HG03060 (cell line): ENCODE results near the gene OFD1.

Source experiments
- ATAC-seq: cut with Tn5 transposase; IDR thresholded peaks from one replicate; pipeline ENCODE4 v1.9.1; 2021; ENCODE audit warnings: low read depth, moderate number of reproducible peaks; ENCODE audit not compliant: unreplicated experiment

OFD1 gene, protein sequence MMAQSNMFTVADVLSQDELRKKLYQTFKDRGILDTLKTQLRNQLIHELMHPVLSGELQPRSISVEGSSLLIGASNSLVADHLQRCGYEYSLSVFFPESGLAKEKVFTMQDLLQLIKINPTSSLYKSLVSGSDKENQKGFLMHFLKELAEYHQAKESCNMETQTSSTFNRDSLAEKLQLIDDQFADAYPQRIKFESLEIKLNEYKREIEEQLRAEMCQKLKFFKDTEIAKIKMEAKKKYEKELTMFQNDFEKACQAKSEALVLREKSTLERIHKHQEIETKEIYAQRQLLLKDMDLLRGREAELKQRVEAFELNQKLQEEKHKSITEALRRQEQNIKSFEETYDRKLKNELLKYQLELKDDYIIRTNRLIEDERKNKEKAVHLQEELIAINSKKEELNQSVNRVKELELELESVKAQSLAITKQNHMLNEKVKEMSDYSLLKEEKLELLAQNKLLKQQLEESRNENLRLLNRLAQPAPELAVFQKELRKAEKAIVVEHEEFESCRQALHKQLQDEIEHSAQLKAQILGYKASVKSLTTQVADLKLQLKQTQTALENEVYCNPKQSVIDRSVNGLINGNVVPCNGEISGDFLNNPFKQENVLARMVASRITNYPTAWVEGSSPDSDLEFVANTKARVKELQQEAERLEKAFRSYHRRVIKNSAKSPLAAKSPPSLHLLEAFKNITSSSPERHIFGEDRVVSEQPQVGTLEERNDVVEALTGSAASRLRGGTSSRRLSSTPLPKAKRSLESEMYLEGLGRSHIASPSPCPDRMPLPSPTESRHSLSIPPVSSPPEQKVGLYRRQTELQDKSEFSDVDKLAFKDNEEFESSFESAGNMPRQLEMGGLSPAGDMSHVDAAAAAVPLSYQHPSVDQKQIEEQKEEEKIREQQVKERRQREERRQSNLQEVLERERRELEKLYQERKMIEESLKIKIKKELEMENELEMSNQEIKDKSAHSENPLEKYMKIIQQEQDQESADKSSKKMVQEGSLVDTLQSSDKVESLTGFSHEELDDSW

DNA sequence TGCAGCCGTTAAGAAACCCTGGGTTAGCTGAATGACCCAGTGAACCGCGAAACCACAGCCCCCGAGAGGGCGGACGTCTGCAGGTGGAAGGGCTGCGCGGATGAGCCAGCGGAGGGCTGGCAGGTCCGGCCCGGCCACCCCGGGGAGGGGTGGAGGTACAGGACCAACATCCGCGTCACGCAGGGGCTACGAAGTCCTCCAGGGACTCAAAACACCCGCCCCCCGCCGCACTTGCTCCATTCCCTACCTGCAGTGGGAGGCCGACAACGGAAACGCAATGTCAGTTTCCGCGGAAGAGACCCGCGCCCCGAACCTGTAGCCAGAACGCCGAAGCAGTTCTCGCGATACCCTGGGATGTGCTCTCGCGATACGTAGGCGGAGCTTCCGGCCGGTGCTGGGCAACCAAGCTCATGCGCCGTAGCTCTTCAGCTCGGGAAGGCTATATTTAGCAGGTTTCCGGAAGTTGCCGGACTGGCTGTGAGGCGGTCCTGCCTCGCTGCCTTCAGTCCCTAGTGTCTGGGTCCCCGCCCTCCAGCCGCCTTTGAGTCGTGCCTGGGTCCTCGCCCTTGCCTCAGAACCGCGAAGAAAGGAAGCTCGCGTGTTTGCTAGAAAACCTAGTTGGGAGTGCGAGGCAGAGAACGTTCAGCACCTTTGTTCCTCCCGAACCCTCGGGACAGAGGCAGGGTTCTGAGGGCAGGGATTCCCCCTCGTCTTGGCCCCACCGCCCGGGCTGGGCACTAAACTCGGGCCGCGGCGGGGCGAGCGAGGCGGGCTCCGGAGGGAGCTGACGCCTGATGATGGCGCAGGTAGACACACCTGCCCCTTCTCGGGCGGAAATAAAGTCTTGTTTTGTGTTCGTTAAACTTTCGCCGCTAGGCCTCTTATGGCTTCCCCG, at the start of gene OFD1, which contains the start of gene TRAPPC2:
TSS of gene OFD1 (plus strand) at position 471 of the 895 bp plus-strand sequence. CDS start at position 795, 324 bp downstream.
TSS of gene TRAPPC2 (minus strand) at position 343 of the 895 bp plus-strand sequence. CDS start 14,657 bp downstream, outside the sequence.
- peak; percentile 85 for ATAC-seq

DNA sequence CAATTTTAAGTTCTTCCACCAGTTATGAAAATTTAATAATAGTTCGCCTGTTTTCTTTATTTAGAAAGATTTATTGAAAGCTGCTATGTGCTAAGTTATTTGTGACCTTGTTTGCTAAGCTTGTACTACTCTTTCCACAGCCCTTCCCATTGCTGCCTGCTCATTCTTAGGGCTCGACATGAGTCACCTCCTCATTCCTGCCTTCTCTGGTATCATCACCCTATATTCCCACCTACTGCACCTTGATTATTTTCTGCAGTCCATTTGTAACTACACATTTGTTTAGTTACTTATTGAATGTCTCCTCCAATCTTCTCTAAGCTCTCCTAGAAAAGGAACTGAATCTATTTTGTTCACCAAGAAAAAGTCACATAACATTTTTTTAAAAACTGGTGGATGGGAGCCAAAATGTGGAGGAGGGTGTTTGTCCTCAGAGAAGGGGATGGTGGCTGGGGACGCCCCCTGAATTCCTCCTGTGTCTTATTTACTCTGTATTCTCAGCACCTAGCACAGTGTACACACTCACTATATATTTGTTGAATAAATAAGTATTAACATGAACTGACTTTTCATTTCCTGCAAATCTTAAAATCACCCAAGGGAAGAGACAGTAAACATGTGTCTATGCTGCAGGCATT, 49.3 kb upstream of the OFD1 start:
- ATAC-seq: no peak

- no peak for ATAC-seq
Measured at GRCh38 chrX:13687203-13687602, 47.3 kb upstream of the OFD1 start.

DNA sequence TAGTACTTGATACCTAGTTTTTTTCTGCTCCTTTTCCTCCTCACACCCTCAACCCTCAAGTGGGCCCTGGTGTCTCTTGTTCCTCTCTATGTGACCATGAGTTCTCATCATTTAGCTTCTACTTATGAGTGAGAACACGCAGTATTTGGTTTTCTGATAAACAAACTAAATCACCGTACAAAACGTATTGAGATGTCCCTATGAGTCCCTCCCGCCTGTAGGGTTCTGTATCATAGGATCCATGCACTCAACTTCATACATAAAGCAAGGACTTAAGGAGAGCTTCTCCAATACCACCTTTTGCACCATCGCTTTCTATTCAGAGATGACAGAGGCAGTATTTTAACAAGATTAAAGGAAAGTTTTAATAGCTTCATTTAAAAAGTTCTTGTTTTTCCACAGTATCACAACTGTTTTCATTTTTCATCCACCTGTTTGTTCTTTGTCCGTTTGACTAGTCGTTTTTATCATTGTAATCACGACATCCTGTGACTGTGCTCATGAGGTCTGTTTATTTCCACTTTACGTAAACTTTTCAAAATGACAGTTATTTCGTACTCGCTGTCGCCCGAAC, 46.1 kb upstream of the OFD1 start:
- no peak for ATAC-seq

DNA sequence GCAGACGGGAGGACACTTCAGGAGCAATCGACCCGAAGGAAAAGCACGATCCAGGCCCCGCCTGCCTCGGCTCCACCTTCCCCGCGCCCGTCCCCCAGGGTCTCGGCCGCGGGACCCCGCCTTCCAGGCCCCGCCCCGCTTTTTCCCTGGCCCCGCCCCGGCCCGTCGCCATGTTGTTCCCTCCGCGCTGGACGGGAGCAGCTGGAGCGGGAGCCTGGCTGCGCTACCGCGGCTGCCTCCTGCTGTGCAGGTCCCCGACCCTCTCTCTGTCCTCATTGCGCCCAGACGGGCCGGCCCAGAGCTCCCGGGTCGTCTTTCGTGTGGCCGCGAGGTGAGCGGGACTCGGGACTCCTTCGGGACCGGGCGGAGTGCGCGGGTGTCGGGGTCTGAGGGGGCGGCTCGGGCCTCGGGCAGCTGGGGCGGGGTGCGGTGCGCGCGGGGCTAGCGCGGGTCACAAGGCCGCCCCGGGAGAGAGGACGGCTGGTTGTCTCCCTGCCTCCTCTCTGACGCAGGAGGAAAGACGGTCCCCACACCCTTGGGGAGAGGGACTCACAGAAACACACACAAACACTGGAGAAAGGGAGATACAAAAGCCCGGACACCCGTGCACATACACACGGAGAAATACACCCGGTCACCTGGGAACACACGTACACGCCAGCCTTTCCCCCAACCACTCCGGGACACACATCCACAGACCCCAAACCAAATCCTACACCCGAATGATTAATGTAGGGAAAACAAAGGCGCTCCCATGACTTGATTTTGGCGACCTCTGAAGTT, 45.4 kb upstream of the OFD1 start, which contains the start of gene RAB9A:
TSS of gene RAB9A (plus strand) at position 171 of the 783 bp plus-strand sequence. CDS start 19,619 bp downstream, outside the sequence.
- ATAC-seq: no peak

- no peak for ATAC-seq
Measured at GRCh38 chrX:13689741-13690211, 44.8 kb upstream of the OFD1 start.

- ATAC-seq: no peak
Measured at GRCh38 chrX:13690836-13691235, 43.7 kb upstream of the OFD1 start.

DNA sequence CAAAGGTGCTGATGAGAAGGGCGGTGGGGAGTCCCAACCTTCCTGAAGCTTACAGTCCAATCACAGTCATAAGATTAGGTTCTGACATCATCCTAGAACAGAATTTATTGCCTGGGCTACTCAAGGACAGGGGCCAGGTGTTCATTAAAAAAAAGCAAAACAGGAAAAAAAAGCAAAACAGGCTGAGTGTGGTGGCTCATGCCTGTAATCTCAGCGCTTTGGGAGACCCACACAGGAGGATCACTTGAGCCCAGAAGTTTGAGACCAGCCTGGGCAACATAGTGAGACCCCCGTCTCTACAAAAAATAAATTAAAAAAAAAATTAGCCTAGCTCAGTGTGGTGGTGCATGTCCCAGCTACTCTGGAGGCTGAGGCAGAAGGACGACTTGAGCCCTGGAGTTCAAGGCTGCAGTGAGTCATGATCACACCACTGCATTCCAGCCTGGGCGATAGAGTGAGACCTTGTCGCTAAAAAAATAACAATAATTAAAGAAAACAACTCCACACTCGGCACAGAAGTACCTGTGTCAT, 42.6 kb upstream of the OFD1 start:
- no peak for ATAC-seq

- ATAC-seq: no peak
Measured at GRCh38 chrX:13692771-13693231, 41.7 kb upstream of the OFD1 start.

- no peak for ATAC-seq
Measured at GRCh38 chrX:13693341-13693961, 41.1 kb upstream of the OFD1 start.

DNA sequence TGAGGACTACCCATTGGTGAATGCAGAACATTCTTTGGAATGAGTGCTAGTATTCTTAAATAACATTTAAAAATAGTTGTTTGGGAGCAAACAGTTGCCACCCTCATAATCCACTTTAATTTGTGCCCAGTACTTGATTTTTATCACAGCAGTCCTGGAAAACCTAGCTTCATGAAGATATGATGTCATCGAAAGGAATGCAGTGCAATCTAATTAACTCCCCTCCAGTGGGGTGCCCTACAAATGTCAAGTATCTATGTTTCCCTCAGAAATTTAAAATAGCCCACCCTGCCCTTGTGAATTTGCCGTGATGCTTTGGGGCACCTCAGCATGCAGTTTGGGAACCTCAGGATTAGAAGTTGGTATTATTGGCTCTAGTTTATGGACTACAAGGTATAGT, 40.2 kb upstream of the OFD1 start:
- no peak for ATAC-seq

DNA sequence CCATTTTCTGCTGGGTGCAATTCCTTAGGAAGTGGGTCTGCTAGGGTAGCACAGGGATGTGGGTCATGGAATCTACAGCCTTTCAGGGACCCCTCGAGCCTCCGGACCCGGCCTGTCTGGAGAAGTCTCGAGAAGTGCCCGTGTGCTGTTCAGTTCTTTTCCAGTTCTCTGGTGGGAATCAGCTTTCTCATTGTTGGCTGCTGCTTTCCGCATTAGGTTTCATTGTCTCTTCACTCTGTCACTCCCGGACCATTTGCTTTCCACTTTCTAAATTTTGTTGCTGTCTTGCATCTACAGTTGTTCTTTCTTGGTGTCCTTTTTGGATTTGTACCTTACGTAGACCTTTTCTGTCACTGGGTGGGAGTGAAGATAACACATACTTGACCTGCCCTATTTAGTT, 39.6 kb upstream of the OFD1 start:
- no peak for ATAC-seq

DNA sequence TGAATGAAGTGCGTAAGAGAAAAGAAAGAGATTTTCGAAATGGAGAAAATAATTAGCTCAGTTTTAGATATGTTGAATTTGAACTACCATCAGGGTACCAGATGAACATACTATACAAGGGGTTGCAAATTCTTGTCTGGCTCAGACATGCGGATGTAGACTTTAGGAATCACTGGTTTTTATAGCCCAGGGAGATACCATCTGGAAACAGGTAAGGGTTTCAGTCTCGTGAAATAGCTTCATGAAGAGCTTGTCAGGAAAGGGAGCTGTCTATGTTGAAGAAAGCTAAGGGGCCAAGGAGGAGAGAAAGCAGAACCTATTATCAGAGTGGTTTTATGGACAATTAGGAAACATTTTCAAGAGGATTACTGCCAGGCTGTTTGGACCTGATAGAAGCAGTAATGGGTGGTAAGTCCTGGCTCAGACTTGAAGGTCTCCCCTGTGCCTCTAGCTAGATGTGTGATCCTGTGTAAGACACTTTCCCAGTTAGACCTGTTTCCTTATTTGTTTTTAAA, 38.9 kb upstream of the OFD1 start:
- ATAC-seq: no peak

DNA sequence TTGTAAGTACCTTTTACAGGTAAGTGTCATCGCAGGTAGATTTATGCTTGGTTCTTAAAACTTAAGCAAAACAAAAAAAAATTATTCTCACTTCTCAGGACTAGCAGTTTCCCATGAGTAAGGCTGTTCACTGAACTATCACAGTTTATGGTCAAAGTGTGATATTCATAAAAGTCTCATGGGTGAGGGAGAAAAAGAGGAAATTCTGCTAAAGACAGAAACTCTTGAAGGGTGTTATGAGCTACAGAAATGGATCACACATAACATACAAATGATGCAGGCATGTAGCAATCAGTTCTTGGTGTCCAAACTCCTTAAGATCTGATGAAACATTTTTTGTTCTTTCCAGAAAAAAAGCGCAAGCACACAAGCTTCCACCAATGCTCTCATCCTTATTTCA, 37.1 kb upstream of the OFD1 start:
- ATAC-seq: peak; percentile 60

DNA sequence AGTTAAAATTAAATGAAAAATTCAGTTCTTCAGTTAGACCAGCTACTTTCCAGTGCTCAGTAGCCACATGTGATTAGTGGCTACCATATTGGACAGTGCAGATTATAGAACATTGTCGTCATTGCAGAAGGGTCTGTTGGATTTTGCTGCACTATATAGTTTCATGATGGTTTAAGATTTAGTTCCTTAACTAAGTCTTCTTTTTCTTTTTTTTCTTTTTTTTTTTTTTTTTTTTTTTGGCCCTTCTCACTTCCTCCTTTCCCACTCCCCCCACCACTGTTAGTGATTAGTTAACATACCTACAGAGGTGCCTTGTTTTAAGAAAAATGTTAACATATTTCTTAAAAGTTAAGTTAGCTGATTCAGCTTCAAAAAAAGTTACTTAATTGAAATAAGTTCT, 36.6 kb upstream of the OFD1 start:
- ATAC-seq: no peak

DNA sequence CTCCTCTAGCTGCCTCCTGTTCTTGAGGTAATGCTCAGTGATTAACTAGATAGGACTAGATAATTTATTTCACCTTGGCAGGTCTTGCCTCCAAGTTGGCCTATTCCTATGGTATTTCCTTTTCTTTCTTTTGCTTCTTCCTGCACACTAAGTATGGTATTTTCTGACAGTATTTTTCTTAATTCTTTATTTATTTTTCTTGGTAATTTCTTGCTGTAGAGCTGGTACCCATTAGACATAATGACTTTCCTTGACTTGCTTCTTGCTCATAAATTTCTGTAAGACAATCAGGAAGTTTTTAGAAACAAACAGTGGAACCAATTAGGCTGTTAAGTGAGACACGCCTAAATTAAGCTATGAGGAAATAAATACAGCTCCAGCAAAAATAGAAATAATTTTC, 36.1 kb upstream of the OFD1 start:
- ATAC-seq: no peak

DNA sequence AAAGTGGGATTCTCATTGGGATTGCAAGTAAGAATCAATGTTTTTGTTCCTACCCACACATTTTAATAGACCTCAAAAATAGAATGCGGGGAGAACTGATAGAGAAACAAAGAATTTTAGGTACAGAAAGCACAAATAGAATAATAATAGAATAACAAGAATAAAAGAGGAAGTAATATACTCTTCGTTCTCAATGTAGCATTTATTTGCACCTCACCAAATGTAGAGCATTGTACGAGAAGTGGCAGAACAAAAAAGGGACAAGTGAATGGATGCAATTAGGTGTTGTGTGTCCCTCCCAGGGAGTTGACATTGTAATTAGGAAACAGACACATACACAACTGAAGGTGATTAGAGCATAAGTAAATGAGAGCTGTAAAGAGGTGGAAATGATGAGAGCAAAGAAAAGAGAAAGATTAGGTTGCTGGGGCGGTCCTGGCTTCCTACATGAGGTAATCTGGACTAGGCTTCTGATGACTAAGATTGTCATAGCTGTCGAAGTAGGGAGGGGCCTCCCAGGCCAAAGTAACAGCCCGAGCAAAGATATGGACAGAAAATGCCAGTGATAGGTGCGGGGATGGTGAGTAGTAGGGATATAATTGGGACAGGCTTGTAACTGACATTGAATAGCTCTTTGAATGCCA, 35.2 kb upstream of the OFD1 start:
- ATAC-seq: peak; percentile 51
